Measurements from ENCODE around the gene SH3D19. TPM values are rescaled to one million over a fixed set of nuclear protein-coding genes. Genes with fewer than 3 reads are reported as not detected.

Gene SH3D19
- total RNA-seq, 1 donor from 2014 or later, result 32.4 TPM

- H3K27ac Mint-ChIP-seq (ENCODE audit: unreplicated experiment), result peak overlapping the region; percentile 66
- peaks cover 7% of the 10 kb centered on the region for H3K36me3 Mint-ChIP-seq (ENCODE audit: unreplicated experiment)
- no peaks in the 10 kb centered on the region for H3K27me3 Mint-ChIP-seq (ENCODE audit: unreplicated experiment)
- no peaks in the 10 kb centered on the region for H3K9me3 Mint-ChIP-seq (ENCODE audit: unreplicated experiment)
- H3K4me1 Mint-ChIP-seq (ENCODE audit: unreplicated experiment), result peaks cover 72% of the 10 kb centered on the region
- H3K4me3 Mint-ChIP-seq (ENCODE audit: unreplicated experiment), result peak overlapping the region; percentile 26
- TF ChIP-seq CTCF (IDR thresholded peaks at IDR 0.05), result no peak
- DNase-seq (ENCODE audit: extremely low spot score, unreplicated experiment), result no peak
Observed at GRCh38 chr4:151169223-151169622, 156.2 kb downstream of the SH3D19 start.

GRCh38 chr4:151167561-151167960 is 157.8 kb downstream of the SH3D19 start:
- H3K27me3 Mint-ChIP-seq (ENCODE audit: unreplicated experiment), result no peaks in the 10 kb centered on the region
- no peaks in the 10 kb centered on the region for H3K9me3 Mint-ChIP-seq (ENCODE audit: unreplicated experiment)
- H3K4me1 Mint-ChIP-seq (ENCODE audit: unreplicated experiment), result peaks cover 68% of the 10 kb centered on the region
- peaks cover 5% of the 10 kb centered on the region for H3K36me3 Mint-ChIP-seq (ENCODE audit: unreplicated experiment)
- H3K27ac Mint-ChIP-seq (ENCODE audit: unreplicated experiment), result no peak overlapping the region
- no peak for DNase-seq (ENCODE audit: extremely low spot score, unreplicated experiment)
- TF ChIP-seq CTCF (IDR thresholded peaks at IDR 0.05), result no peak
- H3K4me3 Mint-ChIP-seq (ENCODE audit: unreplicated experiment), result no peak overlapping the region

GRCh38 chr4:151166636-151167035 is 158.8 kb downstream of the SH3D19 start:
- peaks cover 68% of the 10 kb centered on the region for H3K4me1 Mint-ChIP-seq (ENCODE audit: unreplicated experiment)
- H3K27me3 Mint-ChIP-seq (ENCODE audit: unreplicated experiment), result no peaks in the 10 kb centered on the region
- no peak for DNase-seq (ENCODE audit: extremely low spot score, unreplicated experiment)
- H3K9me3 Mint-ChIP-seq (ENCODE audit: unreplicated experiment), result no peaks in the 10 kb centered on the region
- no peak for TF ChIP-seq CTCF (IDR thresholded peaks at IDR 0.05)
- H3K4me3 Mint-ChIP-seq (ENCODE audit: unreplicated experiment), result no peak overlapping the region
- H3K36me3 Mint-ChIP-seq (ENCODE audit: unreplicated experiment), result peaks cover 3% of the 10 kb centered on the region
- H3K27ac Mint-ChIP-seq (ENCODE audit: unreplicated experiment), result peak overlapping the region; percentile 59

GRCh38 chr4:151165205-151166000 is 160.0 kb downstream of the SH3D19 start:
- H3K9me3 Mint-ChIP-seq (ENCODE audit: unreplicated experiment), result no peaks in the 10 kb centered on the region
- H3K4me3 Mint-ChIP-seq (ENCODE audit: unreplicated experiment), result peak overlapping the region; percentile 50
- no peak for TF ChIP-seq CTCF (IDR thresholded peaks at IDR 0.05)

GRCh38 chr4:151163855-151164254 is 161.6 kb downstream of the SH3D19 start:
- Mint-ChIP-seq H3K4me3 (ENCODE audit: unreplicated experiment) (no peak overlapping the region), H3K9me3 (ENCODE audit: unreplicated experiment) (no peaks in the 10 kb centered on the region), H3K4me1 (ENCODE audit: unreplicated experiment) (peaks cover 45% of the 10 kb centered on the region), H3K27ac (ENCODE audit: unreplicated experiment) (peak overlapping the region; percentile 69), H3K27me3 (ENCODE audit: unreplicated experiment) (no peaks in the 10 kb centered on the region), H3K36me3 (ENCODE audit: unreplicated experiment) (peaks cover 11% of the 10 kb centered on the region)
- no peak for TF ChIP-seq CTCF (IDR thresholded peaks at IDR 0.05)
- no peak for DNase-seq (ENCODE audit: extremely low spot score, unreplicated experiment)

More at GRCh38 chr4:151165205-151166000, 160.0 kb downstream of the SH3D19 start:
- no peak for DNase-seq (ENCODE audit: extremely low spot score, unreplicated experiment)
- H3K27me3 Mint-ChIP-seq (ENCODE audit: unreplicated experiment), result no peaks in the 10 kb centered on the region
- peaks cover 60% of the 10 kb centered on the region for H3K4me1 Mint-ChIP-seq (ENCODE audit: unreplicated experiment)
- H3K27ac Mint-ChIP-seq (ENCODE audit: unreplicated experiment), result peak overlapping the region; percentile 82
- peaks cover 6% of the 10 kb centered on the region for H3K36me3 Mint-ChIP-seq (ENCODE audit: unreplicated experiment)
